GM23248 (cell line): ENCODE measurements around the gene SWSAP1. TPM values are rescaled to one million over a fixed set of nuclear protein-coding genes. Genes with fewer than 3 reads are reported as not detected.

ENCODE experiments used
- DNase-seq: peaks from one replicate; pipeline ENCODE4 v3.0.0-alpha.2; 2015
- H2AFZ ChIP-seq: fragments of 200-600 bp; sonication (generic); 2 replicates; pipeline ENCODE4 v1.6.1; 2016; ENCODE audit warnings: antibody characterized with exemption
- H3F3A ChIP-seq: fragments of 200-600 bp; sonication (generic); 2 replicates; pipeline ENCODE4 v1.6.1; 2016; ENCODE audit warnings: mild to moderate bottlenecking, antibody characterized with exemption, mixed run types; ENCODE audit not compliant: insufficient read depth
- H3K27ac ChIP-seq: fragments of 200-600 bp; sonication (generic); 2 replicates; pipeline ENCODE4 v1.5.1; 2016; ENCODE audit warnings: mild to moderate bottlenecking
- H3K27me3 ChIP-seq: fragments of 200-600 bp; sonication (generic); replicated peaks from 2 replicates; pipeline ENCODE4 v1.6.1; 2016; ENCODE audit warnings: mild to moderate bottlenecking; ENCODE audit not compliant: insufficient read depth
- H3K36me3 ChIP-seq: fragments of 200-600 bp; sonication (generic); 2 replicates; pipeline ENCODE4 v1.6.1; 2016; ENCODE audit warnings: low read depth, mild to moderate bottlenecking
- H3K4me1 ChIP-seq: fragments of 200-600 bp; sonication (generic); 2 replicates; pipeline ENCODE4 v1.6.1; 2016; ENCODE audit warnings: mild to moderate bottlenecking; ENCODE audit not compliant: insufficient read depth
- H3K4me2 ChIP-seq: fragments of 200-600 bp; sonication (generic); one replicate; pipeline ENCODE4 v1.6.1; 2016; ENCODE audit warnings: mild to moderate bottlenecking; ENCODE audit not compliant: unreplicated experiment
- H3K4me3 ChIP-seq: fragments of 200-600 bp; sonication (generic); 2 replicates; pipeline ENCODE4 v1.5.1; 2016; ENCODE audit warnings: mild to moderate bottlenecking
- H3K79me2 ChIP-seq: fragments of 200-600 bp; sonication (generic); 2 replicates; pipeline ENCODE4 v1.6.1; 2016; ENCODE audit warnings: mild to moderate bottlenecking; ENCODE audit not compliant: insufficient read depth
- H3K9ac ChIP-seq: fragments of 200-600 bp; sonication (generic); 2 replicates; pipeline ENCODE4 v1.6.1; 2016; ENCODE audit warnings: mild to moderate bottlenecking
- H3K9me2 ChIP-seq: fragments of 200-600 bp; sonication (generic); 2 replicates; pipeline ENCODE4 v1.6.1; 2016; ENCODE audit warnings: mixed run types, mild to moderate bottlenecking, moderate library complexity; ENCODE audit not compliant: insufficient read depth
- H3K9me3 ChIP-seq: fragments of 200-600 bp; sonication (generic); one replicate; pipeline ENCODE4 v1.6.1; 2017; ENCODE audit warnings: low read depth
- H4K20me1 ChIP-seq: fragments of 200-600 bp; sonication (generic); 2 replicates; pipeline ENCODE4 v1.6.0; 2016; ENCODE audit not compliant: insufficient read depth
- EZH2 ChIP-seq: fragments of 200-600 bp; sonication (generic); IDR thresholded peaks from 2 replicates; pipeline ENCODE4 v1.6.1; 2018; ENCODE audit warnings: antibody characterized with exemption, mild to moderate bottlenecking; ENCODE audit not compliant: insufficient read depth, poor library complexity, severe bottlenecking
- EZH2phosphoT487 ChIP-seq: fragments of 200-600 bp; sonication (generic); IDR thresholded peaks from 2 replicates; pipeline ENCODE4 v1.6.1; 2018; ENCODE audit warnings: antibody characterized with exemption, moderate library complexity, mild to moderate bottlenecking, low read depth; ENCODE audit not compliant: insufficient read depth
- WGBS, 2 experiments: methylation state at CpG; one replicate each; pipeline ENCODE4 v1.1.6; 2015 to 2017; ENCODE audit warnings: low lambda C conversion rate in 2 of 2, low coverage in 1 of 2; ENCODE audit errors: missing lambda C conversion rate in 2 of 2; 5-methylcytosine and 5-hydroxymethylcytosine counted together
- in situ Hi-C: fragments of 300-500 bp; cut with MboI; formaldehyde crosslinking; loops from 2 replicates; pipeline ENCODE4 v1.15.0; 2020
- polyA plus RNA-seq: library from polyadenylated mRNA; unstranded; fragments of >200 nt; fragmentation: Nextera tagmentation; extraction: Ambion mirVana; gene quantifications from 2 replicates; pipeline ENCODE4 v1.2.1, GENCODE V29; 2016
- total RNA-seq: library from RNA; depleted of rRNA; stranded (reverse); fragments of >200 nt; shearing (Covaris generic); gene quantifications from 2 replicates; pipeline ENCODE4 v1.2.3, GENCODE V29; 2014; rRNA removed

The SWSAP1 gene, protein sequence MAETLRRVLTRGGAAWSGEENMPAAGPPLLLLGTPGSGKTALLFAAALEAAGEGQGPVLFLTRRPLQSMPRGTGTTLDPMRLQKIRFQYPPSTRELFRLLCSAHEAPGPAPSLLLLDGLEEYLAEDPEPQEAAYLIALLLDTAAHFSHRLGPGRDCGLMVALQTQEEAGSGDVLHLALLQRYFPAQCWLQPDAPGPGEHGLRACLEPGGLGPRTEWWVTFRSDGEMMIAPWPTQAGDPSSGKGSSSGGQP
- 0.32 TPM in 1 of 2 replicates, not detected in the other for total RNA-seq
- polyA plus RNA-seq, result 1.3 and 1.4 TPM in 2 replicates

DNA sequence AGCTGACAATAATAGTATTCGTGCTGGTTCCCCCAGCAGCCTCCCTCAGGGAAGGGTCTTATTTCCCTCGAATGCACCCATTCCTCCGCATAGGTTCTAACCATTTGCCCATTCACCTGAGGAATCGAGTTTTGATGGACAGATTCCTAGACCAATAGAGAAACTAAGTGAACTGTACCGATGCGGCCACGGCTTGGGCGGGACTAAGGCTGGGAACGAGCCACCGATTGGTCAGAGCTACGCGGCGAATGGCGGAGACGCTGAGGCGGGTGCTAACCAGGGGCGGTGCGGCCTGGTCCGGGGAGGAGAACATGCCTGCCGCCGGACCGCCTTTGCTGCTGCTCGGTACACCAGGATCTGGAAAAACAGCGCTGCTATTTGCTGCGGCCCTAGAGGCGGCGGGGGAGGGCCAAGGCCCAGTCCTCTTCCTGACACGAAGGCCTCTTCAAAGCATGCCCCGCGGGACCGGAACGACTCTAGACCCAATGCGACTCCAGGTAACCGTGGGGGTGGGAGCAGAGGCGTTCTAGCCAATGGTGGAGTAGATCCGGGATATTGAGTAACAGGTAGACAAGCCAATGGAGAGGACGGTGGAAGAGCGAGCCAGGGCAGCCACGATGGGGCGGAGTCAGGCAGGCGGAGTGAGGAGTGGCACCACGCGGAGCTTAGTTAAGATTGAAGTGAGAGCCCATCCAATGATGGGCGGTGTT, at the start of gene SWSAP1:
Gene SWSAP1, plus strand, starts transcription at position 234 of the 710 bp plus-strand sequence. Its CDS starts 15 bp downstream, at position 249.
- Histone ChIP-seq H3K79me2 (no peaks in the 10 kb centered on the region), H3K9me3 (no peaks in the 10 kb centered on the region), H3K4me3 (peak within 1 kb of the TSS; percentile 82), H3K36me3 (no peaks in the 10 kb centered on the region), H3K9ac (peak within 1 kb of the TSS; percentile 84), H3K4me1 (peaks cover 30% of the 10 kb centered on the region), H3K4me2 (peak within 1 kb of the TSS; percentile 93), H3K27me3 (no peaks in the 10 kb centered on the region), H2AFZ (peak within 1 kb of the TSS; percentile 82), H4K20me1 (no peaks in the 10 kb centered on the region), H3K27ac (peak within 1 kb of the TSS; percentile 78), H3K9me2 (no peaks in the 10 kb centered on the region), H3F3A (peaks cover 24% of the 10 kb centered on the region)
- in situ Hi-C loops, result no loop called here
- WGBS, 2 experiments, result 1% methylated on average over 44 of the region's 44 CpGs
- TF ChIP-seq EZH2 (no peak), EZH2phosphoT487 (no peak)
- peak; percentile 99 for DNase-seq

DNA sequence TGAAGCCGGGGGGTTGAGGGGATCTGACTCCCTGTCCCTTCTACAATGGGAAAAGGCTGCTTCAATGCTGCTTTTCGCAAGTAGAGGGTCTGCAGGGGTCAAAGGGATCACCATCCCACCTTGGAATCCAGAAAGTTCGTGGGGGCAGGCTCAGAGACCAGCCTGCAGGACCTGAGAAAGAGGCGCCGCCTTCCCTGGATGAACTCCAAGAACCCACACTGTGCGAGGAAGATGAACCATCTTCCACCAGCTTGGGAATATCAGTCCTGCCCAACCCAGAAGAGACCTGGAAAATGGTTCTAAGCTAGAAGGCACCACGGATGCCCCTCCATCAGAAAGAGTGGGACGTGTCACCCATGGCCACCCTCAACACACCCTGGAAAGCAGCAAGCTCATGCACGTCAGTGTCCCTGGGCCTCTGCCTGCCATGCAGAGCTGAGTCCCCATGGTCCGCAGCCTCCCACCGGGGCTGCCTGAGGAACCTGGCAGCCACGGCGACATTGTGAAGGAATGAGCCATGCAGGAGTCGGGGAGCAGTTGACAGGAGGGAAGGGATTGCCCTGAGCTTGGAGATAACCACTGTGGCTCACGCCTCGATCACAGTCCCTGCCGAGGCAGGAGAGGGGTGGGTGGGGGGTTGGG, 49.6 kb upstream of the SWSAP1 start:
- TF ChIP-seq EZH2, result no peak
- no peak for TF ChIP-seq EZH2phosphoT487
- Histone ChIP-seq H3K79me2 (no peaks in the 10 kb centered on the region), H2AFZ (peak overlapping the region; percentile 52; the same call in 1 of the 2 replicates), H3K4me3 (no peak overlapping the region; the same call in 1 of the 2 replicates), H3K9me2 (no peaks in the 10 kb centered on the region), H3K27me3 (no peaks in the 10 kb centered on the region), H3K4me1 (peaks cover 16% of the 10 kb centered on the region), H3K9me3 (no peaks in the 10 kb centered on the region), H3K36me3 (no peaks in the 10 kb centered on the region), H3K4me2 (peak overlapping the region; percentile 75), H3F3A (peaks cover 9% of the 10 kb centered on the region), H4K20me1 (no peaks in the 10 kb centered on the region), H3K27ac (peak overlapping the region; percentile 70), H3K9ac (0 out of 2 replicates have a peak overlapping the region, but pooled peaks have one; percentile 49)
- no peak for DNase-seq
- 61 to 63% methylated on average over 17 of the region's 17 CpGs for WGBS, 2 experiments
- in situ Hi-C loops, result no loop called here

DNA sequence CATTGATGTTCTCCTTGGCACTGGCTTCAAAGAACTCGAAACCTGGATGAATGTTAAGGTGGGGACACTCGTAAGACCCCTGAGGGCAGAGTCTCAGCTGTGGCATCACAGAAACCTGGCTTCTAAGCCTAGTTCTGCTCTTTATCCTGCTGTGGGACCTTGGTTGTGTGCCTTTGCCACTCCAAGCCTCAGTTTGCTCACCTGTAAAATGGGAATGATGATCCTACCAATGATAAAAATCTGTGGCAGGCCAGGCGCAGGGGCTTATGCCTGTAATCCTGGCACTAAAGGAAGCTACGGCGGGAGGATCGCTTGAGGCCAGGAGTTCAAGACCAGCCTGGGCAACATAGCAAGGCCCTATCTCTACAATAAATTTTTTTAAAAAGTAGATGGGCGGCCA, 48.9 kb upstream of the SWSAP1 start:
- DNase-seq, result no peak
- in situ Hi-C loops, result no loop called here

DNA sequence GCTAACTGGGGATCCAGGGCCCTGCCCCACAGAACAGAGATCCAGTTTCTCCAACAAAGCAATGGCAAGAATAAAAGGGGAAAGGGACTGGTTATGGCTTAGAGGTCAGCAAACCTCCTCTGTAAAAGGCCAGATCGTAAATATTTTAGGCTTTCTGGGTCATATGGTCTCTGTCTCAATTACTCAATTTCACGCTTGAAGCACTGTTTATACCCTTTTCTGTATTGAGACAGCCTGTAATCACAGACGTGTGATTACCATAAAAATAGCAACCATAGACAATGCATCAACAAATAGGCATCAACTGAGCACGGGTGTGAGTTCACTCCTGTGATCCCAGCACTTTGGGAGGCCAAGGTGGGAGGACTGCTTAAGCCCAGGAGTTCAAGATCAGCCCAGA, 44.3 kb upstream of the SWSAP1 start:
- Histone ChIP-seq H3F3A (no peaks in the 10 kb centered on the region), H3K36me3 (no peaks in the 10 kb centered on the region), H2AFZ (no peak overlapping the region), H3K4me2 (no peak overlapping the region), H3K79me2 (no peaks in the 10 kb centered on the region), H3K9ac (no peak overlapping the region), H3K27me3 (no peaks in the 10 kb centered on the region), H3K9me2 (no peaks in the 10 kb centered on the region), H3K9me3 (no peaks in the 10 kb centered on the region), H3K27ac (no peak overlapping the region), H3K4me1 (no peaks in the 10 kb centered on the region), H4K20me1 (no peaks in the 10 kb centered on the region), H3K4me3 (no peak overlapping the region)
- TF ChIP-seq EZH2 (no peak), EZH2phosphoT487 (no peak)
- in situ Hi-C loops, result no loop called here
- WGBS, 2 experiments, result 84 to 89% methylated on average over 4 of the region's 4 CpGs
- DNase-seq, result no peak

More for the DNA sequence above, 48.9 kb upstream of the SWSAP1 start:
- Histone ChIP-seq H3F3A (peaks cover 9% of the 10 kb centered on the region), H3K79me2 (no peaks in the 10 kb centered on the region), H4K20me1 (no peaks in the 10 kb centered on the region), H3K4me2 (no peak overlapping the region), H3K4me3 (no peak overlapping the region), H3K4me1 (peaks cover 16% of the 10 kb centered on the region), H3K27me3 (no peaks in the 10 kb centered on the region), H3K9me2 (no peaks in the 10 kb centered on the region), H3K9ac (no peak overlapping the region), H2AFZ (no peak overlapping the region), H3K9me3 (no peaks in the 10 kb centered on the region), H3K36me3 (no peaks in the 10 kb centered on the region), H3K27ac (no peak overlapping the region)
- WGBS, 2 experiments, result 91 to 96% methylated on average over 7 of the region's 7 CpGs
- no peak for TF ChIP-seq EZH2phosphoT487
- no peak for TF ChIP-seq EZH2
